ENCODE data around the gene TRAK2.
"Not testable (repeated sequence)": the region's sequence is repeated elsewhere in the genome, so short reads cannot be mapped to it uniquely, and the experiment has no call there.

The TRAK2 gene

DNA sequence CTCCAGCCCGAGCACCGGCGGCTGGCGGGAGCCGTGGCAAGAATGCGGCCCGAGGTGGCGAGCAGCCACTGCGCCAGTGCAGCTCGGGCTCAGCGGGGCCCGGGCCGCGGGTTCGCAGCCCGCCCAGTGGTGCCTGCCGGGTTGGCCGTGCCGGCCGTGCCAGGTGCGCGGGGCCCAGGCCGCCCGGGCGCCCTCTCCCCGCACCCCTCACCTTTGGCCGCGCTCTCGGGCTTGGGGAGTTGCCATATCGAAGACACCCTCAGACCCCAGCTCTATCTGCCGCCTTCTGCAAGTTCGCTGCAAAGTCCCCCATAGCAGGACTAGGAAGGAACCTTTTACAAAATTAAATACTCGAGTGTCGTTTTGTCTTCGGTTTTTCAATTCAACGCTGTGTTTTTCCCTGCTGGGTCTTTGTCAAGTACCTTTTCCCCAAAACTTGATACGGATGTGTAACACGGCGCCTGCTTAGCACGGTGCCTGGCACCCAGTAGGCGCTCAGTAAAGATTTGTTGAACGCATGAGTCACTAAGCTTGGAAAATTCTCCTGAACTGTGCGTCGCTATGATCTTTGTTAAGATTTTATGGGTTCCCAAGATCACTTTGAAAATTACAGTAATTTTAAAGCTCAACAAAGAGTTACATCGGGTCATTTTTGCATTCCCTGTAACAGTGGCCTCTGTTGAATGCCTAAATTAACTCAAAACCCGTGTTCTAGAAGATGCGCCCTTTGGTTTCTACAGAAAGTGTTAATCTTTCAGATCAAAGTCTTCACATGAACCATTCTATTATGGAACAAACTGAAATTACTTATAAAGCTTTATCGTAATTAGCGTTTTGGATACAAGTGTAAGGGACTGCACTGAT is 1.0 kb upstream of the TRAK2 start:
- H3K4me3 ChIP-seq (ENCODE audit: low read depth, low read length), result peak overlapping the region; percentile 93

DNA sequence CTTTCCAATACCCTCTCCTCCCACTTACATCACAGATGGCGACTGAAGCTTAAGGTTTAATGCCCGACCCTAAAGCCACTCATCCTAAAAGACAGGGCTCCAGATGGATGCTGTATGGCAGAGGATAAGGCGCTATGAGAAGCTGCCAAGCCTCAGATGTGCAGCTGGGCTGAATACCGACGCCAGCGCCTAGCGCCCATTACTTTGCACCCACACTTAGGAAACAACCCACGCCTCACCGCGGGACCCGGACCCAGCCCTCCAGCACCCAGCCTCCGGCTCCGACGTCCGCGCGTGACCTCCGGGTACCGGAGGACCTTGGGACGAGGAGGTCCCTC is 335 bp downstream of the TRAK2 start:
- peak overlapping the region; percentile 93 for H3K4me3 ChIP-seq (ENCODE audit: low read depth, low read length)

DNA sequence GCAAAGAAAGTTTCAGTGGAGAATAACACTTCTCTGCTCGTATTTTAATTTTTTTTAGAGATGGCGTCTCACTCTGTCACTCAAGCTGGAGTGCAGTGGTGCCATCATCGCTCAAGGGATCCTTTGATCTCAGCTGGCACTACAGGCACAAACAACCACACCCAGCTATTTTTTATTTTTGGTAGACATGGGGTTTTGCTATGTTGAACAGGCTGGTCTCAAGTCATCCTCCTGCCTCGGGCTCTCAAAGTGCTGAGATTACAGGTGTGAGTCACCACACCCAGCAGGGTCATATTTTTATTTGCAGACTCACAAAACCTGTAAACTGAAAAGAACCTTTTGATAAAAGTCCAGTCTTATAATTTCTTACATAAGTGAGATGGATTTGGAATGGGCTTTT is 2.6 kb downstream of the TRAK2 start:
- H3K4me3 ChIP-seq (ENCODE audit: low read depth, low read length), result no peak overlapping the region

DNA sequence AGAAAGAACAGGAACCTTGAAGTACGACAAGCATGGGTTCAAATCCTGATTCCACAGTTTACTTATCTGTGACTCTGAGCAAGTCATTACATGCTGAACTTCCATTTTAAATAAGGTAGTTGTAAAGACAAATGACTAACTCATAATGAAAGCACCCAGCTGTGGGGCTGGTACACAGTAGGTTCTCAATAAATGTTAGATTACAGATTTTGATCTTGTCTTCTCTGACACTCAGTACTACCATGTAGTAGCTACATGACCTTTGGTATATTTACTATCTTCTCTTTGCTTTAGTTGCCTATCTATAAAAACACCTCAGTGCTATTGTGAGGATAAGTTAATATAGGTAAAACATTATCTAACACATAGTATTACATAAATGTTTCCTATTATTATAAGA is 3.2 kb downstream of the TRAK2 start:
- no peak overlapping the region for H3K4me3 ChIP-seq (ENCODE audit: low read depth, low read length)

DNA sequence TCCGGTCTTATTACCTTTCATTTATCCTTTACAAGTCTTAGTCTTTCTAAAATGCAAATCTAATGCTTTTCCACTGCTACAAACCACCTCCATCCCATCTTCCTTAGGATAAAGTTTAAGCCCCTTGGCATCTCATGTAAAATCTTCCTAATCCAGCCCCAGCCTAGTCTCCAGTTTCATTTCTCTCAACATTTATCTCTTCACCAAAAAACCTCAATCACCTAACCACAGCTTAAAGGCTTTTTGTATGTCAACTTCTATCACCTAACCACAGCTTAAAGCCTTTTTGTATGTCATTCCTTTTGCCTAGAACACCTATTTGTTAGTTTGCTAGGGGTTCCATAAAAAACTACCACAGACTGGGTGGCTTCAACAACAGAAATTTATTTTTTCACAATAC is 4.2 kb downstream of the TRAK2 start:
- H3K4me3 ChIP-seq (ENCODE audit: low read depth, low read length), result no peak overlapping the region

DNA sequence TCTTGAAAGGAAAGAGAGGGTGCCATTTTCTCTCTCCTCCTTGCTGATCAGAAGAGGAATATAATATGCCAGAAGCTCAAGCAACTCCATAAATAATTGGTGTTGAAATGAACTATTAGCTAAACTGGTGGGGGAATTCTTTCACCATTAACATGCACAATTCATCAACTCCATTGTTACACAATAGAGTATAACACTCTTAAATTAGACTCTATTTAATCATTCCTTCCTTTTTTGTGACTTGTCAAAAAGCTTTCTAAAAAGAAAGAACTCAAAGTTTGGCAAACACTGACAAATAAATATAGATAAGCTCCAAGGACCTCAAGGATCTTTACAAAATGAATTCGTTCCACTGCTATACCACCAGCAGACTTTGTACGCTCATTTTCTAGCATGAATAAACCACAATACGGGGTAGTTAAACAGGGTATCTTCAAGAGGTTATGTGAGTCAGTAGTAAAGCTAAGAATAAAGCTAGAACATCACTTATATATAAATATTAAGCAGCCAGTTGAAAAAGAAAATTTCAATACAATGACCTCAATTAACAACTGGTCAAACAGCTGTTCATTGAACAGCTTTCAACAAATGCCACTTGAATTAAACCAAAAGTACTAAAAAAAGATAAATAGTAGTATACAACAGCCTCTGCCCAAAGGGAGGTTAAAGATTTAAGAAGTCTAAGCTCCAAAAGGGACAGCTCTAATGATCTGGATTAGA is 6.4 kb downstream of the TRAK2 start:
- no peak overlapping the region for H3K4me3 ChIP-seq (ENCODE audit: low read depth, low read length)

DNA sequence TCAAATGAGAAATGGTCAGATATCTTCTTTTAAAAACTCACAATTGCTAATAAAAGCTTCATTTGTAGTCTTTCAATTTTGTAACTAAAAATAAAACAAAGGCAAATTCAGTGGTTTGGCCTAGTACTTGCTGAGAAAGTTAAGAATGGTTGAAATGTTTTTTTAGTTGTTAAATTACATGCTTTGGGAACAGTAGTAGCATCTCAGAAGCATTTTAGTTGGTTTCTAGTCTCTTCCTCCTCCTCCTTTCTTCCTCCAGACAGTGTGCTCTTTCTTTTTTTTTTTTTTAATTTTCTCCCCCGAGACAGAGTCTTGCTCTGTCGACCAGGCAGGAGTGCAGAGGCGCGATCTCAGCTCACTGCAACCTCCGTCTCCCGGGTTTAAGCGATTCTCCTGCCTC is 9.8 kb downstream of the TRAK2 start:
- H3K4me3 ChIP-seq (ENCODE audit: low read depth, low read length), result no peak overlapping the region

DNA sequence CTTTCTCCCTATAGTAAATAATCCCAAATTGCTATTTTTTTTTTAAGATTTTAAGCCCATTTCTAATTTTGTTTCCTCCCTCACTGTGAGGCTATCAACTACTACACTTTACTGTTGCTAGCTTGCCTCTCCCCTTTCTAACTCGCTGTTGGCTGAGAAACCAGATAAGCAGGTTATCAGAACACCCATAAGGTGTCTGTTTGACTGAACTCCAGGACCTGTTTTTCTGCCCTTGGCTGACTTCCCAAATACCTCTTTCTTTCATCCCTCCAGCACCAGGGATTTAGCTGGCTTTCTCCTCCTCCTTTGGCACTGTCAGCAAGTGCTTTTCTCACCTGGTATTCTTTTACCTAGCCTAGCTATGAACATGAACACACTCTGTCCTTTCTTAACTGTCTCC is 11.1 kb downstream of the TRAK2 start:
- H3K4me3 ChIP-seq (ENCODE audit: low read depth, low read length), result no peak overlapping the region

DNA sequence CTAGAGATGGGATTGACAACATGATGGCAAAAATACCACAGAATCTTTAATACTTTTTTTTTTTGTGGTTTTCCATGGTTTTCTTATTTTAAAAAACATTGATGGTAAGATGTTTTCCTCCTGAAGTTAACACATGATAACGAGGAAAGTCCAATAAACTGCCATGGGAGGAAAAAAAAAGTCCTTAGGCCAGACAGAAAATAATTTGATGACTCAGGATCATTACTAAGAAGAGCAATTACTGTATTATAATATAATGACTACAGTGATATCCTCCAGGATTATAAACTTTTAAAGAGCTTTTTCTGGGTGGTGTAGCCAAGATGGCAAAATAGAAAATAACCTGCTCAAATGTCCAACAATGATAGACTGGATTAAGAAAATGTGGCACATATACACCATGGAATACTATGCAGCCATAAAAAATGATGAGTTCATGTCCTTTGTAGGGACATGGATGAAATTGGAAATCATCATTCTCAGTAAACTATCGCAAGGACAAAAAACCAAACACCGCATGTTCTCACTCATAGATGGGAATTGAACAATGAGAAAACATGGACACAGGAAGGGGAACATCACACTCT is 11.8 kb downstream of the TRAK2 start:
- not testable (repeated sequence) for H3K4me3 ChIP-seq (ENCODE audit: low read depth, low read length)

DNA sequence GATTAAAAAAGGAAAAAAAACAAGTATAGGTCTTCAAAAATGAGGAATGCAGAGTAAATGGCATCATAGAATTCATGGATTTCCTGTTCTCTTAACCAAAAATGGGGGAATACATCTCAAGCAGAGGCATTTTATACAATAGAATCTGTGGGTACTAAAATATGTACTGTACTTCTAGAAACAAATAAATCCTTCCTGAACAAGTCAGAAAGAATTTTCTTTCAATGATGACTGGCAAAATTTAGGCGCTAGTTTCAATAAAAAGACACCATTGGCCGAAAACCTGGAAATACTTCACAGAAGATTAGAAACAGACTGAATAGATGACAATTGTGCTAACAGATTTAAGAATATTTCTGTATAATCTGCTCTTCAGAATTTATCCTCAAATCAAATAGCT is 15.1 kb downstream of the TRAK2 start:
- H3K4me3 ChIP-seq (ENCODE audit: low read depth, low read length), result no peak overlapping the region

DNA sequence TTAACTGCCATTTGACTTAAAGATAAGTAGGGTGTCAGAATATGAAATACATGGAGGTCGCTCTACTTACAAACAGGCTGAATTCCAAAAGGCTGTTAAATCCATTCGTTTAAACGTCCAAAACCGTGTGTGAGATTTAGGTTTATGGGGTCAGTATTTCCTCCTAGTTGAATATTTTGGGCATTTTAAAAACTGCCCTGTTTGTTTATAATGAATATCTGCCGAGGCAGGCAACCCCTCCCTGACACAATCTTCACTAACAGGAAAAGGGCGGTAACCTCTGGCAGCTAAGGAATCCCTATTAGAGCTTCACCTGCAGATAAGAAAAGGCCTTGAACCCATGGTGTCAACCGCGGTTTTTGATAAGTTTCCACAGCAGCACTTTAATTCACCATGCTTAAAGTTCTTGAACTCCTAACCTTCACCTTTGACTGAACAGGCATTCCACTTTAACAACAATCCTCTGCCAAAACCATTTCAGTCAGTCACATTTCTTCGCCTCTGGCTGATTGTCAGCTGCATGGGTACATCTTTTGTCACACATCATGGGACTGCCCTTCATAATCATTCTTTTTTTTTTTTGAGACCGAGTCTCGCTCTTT is 17.8 kb downstream of the TRAK2 start:
- no peak overlapping the region for H3K4me3 ChIP-seq (ENCODE audit: low read depth, low read length)

DNA sequence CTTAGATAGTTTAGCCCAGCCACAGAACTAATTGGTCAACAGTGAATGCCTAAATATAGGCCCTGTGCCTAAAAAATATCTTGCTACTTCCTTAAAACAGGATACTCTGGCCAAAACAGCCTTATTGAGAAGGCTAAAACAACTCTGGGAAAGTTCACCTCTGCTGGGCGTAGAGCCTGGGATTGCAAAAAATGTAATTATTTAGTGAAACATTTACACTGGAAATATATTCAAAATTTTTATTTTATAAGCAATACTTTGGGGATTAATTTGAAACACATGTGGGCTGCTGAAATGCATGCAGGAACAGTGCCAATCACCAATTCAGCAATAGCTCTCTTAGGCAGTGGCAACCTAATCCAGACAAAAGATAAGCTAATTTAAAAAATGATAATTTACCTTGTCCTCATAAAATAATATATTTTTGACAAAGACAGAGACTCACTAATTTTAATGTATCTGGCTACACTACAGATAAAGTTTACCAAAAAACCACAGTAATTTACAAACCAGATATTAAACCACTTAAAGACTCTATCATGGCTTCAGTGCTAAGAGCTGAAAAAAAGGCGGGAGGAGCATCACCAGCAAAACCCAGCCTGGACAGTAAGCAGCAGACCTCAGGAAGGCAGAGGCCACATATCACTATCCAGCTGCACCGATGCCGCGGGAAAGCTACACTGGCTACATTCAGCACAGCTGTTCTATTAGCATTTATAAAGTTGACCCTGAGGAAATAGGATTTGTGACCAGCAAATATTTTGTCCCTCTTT is 18.5 kb downstream of the TRAK2 start:
- H3K4me3 ChIP-seq (ENCODE audit: low read depth, low read length), result no peak overlapping the region

DNA sequence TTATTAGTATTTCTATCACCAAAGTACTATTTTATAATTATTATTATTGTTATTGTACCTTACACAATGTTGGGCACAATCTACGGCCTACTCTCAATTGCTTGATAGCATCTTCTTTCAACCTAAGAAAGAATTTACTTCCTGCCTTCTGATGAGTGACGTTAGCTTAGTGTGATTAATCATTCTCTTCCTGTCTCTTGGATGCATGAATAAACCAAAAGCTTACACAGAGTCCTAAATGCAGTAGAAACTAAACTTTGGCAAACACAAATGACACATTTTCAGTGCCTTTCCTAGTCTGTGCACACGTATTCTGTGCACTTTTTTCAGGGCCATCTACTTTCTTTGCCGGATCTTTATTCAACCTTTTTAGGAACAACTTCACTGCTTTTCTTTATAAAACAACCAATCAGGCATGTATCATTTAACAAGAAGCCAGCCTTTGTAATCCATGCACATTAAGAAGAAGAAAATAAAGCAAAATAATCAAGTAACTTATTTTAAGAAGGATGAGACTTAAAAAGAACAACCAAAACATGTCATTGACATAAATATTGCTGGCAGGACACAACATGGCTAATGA is 19.1 kb downstream of the TRAK2 start:
- H3K4me3 ChIP-seq (ENCODE audit: low read depth, low read length), result no peak overlapping the region

DNA sequence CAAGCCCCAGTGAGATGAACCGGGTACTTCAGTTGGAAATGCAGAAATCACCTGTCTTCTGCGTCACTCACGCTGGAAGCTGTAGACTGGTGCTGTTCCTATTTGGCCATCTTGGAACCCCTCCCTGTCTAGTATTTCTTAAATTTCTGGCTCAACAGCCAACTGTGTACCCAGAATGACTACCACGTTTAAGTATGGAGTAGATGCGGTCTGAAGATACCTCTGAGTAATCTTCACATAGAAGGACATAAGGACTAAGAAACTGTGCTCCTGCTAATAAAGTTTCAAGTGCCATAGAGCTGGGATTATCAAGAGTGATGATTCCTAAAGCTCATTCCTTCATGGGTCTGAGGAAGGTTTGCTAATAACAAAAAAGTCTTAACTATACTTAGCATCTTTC is 20.4 kb downstream of the TRAK2 start:
- H3K4me3 ChIP-seq (ENCODE audit: low read depth, low read length), result no peak overlapping the region

DNA sequence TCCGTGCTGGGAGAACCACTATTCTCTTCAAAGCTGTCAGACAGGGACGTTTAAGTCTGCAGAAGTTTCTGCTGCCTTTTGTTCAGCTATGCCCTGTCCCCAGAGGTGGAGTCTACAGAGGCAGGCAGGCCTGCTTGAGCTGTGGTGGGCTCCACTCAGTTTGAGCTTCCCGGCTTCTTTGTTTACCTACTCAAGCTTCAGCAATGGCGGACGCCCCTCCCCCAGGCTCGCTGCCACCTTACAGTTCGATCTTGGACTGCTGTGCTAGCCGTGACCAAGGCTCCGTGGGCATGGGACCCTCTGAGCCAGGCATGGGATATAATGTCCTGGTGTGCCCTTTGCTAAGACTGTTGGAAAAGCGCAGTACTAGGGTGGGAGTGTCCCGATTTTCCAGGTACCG is 20.9 kb downstream of the TRAK2 start:
- not testable (repeated sequence) for H3K4me3 ChIP-seq (ENCODE audit: low read depth, low read length)

DNA sequence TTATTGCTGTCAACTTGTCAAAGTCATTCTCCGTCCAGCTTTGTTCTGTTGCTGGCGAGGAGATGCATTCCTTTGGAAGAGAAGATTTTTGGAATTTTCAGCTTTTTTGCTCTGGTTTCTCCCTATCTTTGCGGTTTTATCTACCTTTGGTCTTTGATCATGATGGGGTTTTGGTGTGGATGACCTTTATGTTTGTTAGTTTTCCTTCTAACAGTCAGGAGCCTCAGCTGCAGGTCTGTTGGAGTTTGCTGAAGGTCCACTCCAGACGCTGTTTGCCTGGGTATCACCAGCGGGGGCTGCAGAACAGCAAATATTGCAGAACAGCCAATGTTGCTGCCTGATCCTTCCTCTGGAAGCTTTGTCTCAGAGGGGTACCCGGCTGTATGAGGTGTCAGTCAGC is 21.4 kb downstream of the TRAK2 start:
- H3K4me3 ChIP-seq (ENCODE audit: low read depth, low read length), result not testable (repeated sequence)

DNA sequence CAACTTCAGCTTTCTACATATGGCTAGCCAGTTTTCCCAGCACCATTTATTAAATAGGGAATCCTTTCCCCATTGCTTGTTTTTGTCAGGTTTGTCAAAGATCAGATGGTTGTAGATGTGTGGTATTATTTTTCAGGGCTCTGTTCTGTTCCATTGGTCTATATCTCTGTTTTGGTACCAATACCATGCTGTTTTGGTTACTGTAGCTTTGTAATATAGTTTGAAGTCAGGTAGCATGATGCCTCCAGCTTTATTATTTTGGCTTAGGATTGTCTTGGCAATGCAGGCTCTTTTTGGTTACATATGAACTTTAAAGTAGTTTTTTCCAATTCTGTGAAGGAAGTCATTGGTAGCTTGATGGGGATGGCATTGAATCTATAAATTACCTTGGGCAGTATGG is 22.9 kb downstream of the TRAK2 start:
- not testable (repeated sequence) for H3K4me3 ChIP-seq (ENCODE audit: low read depth, low read length)

DNA sequence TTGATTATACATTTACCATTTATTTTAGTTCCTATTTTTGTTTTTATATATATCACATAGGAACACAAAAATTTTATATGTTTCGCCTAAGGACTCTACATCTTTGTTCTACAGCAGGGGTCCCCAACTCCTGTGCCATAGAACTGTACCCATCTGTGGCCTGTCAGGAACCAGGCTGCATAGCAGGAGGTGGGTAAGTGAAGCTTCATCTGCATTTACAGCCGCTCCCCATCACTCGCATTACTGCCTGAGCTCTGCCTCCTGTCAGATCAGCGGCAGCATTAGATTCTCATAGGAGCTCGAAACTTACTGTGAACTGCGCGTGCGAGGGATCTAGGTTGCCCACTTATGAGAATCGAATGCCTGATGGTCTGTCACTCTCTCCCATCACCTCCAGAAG is 25.3 kb downstream of the TRAK2 start:
- H3K4me3 ChIP-seq (ENCODE audit: low read depth, low read length), result no peak overlapping the region

DNA sequence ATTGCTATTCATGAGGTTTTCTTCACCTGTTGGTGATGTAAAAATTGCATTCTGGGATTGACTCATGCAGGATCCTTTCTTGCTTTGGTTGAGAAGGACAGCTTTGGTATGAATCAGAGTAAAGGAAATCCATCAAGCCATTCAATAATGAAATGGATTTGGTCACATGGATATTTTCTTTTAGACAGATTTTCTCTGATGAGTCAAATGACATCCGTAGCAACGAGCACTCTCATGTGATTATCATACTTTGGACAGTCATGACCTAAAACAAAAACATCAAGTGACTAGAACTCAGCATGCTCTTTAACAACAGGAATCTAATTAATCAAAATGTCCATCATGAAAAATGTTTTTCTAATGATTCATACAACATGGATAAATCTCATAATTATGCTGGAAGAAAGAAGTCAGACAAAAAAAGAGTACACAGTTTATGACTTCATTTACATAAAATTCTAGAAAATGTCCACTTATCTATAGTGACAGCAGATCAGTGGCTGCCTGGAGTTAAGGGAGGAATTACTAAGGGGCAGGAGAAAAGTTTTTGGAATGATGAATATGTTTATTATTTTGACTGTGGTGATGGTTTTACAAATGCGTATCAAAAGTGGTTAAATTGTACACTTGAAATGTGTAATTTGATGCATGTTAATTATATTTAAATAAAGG is 30.7 kb downstream of the TRAK2 start:
- H3K4me3 ChIP-seq (ENCODE audit: low read depth, low read length), result no peak overlapping the region

DNA sequence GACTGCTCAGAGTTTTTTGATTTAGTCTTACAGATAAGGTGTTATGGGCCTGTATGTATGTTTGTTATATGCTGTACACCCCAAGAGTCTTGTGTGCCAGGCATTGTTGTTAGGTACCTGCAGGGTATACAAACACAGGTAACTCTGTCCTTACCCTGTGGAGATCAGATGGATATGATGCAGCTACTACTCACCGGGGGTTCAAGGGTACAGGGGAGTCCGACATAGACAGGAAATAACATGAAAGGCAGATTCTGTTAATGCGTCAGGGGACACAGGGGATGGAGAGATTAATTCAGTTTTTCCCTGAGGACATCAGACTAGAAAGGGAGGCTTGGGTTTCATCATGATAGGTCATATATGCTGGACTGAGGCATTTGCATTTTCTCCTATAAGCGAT is 31.3 kb downstream of the TRAK2 start:
- H3K4me3 ChIP-seq (ENCODE audit: low read depth, low read length), result no peak overlapping the region

All from iPS-11a (cell line).